Measurements from ENCODE around the gene PCDHA1.

PCDHA1 gene

DNA sequence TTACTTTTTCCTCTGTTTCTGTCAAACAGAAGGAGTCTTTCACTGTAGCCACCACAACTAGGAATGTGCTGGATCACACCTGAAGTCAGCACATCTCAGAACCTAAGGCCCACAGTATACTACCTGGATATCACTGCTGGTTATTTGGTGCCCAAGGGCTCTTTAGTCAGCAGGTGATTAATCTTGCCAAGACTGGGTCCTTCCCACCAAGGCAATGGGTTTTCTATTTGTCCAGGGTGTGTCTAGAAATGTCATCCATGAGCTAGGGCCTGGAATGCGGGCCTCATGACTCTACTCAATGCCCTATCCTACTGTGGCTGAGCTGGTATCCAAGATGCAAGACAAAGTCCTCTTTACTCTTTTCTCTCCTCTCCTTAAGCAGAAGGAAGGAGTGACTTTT is 130.4 kb downstream of the PCDHA1 start:
- in situ Hi-C loops (cut with MboI; ENCODE audit: low sequenced_read_pairs), result no loop called here

DNA sequence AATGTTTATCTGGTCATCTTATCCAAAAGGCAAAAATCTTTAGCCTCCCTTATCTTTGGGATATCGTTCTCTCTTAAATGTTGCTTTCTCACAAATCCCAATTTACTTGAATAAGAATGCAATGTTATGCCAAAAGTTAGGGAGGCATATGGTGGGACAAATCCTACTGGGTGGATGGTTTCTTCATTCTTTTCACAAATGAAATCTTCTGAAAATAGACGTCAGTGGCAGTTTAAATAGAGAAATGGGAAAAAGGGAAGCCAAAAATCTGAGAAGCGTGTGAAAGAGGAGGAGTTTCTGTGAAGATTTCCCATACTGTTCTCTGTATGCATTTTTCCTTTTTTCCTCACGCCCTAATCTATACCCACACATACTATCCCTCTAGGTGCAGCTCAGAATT is 137.7 kb downstream of the PCDHA1 start:
- in situ Hi-C loops (cut with MboI; ENCODE audit: low sequenced_read_pairs), result no loop called here

DNA sequence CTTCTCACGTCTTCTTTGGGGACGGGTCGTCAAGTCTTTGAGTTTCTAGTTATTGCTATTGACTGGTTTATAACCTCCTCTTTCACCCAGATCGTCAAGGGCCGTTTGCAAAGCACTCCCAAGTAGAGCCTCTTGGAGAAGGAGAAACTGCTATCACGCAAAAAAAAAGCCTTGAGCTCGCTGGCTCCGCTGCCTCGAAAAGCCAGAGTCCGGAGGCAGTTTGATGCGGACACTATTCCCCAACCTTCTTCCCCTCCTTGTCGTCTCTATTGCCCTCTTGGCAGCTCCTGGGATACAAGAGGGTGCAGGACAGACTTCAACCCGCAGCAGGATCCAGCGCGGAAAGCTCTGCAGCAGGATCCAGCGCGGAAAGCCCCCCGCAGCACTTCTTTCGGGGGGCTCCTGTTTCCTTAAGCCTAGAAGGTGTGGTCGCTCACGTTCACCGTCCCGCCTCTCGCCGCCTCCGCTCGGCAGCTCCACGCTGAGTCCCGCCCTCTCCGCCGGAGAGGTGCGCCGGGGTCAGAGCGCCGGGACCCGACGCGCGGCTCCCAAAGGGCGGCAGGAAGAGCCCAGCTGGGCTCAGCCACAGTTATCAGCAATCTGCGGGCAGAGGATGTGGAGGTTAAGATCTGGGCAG is 140.0 kb downstream of the PCDHA1 start, which contains the start of gene PCDHAC1:
TSS of gene PCDHAC1 (plus strand) at position 494 of the 637 bp plus-strand sequence. CDS start 594 bp downstream, outside the sequence.
- in situ Hi-C loops (cut with MboI; ENCODE audit: low sequenced_read_pairs), result no loop called here

DNA sequence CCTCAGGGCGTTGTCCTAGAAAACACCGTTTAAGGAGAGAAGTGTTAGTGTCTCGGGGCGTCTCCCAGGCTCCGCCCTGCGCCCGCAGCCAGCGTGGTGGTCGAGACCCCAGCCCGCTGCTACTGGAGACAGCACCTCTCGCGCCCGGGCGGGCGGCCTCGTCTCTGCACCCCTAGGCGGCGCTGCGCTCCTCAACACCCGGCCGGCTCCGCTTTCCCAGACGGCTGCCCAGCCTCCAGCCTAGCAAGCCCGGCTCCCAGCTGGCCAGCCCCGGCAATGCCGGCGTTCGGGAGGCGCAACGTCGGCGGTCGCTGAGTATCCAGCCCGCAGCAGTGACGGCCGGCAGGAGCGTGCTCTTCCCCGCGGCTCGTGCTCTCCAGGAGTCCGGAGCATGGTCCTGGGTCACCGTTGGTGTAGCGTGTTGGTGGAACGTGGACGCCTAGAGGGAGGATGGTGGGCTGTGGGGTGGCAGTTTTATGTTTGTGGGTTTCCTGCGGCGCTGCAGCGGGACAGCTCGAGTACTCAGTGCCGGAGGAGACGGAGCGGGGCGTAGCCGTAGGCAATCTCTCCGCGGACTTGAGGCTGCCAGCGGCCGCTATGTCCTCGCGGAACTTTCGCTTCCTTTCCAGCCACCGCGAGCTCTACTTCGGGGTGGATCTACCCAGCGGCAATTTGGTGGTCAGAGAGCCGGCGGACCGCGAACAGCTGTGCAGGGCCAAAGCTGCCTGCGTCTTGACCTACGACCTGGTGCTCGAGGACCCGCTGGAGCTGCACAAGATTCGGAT is 140.7 kb downstream of the PCDHA1 start:
- in situ Hi-C loops (cut with MboI; ENCODE audit: low sequenced_read_pairs), result no loop called here

DNA sequence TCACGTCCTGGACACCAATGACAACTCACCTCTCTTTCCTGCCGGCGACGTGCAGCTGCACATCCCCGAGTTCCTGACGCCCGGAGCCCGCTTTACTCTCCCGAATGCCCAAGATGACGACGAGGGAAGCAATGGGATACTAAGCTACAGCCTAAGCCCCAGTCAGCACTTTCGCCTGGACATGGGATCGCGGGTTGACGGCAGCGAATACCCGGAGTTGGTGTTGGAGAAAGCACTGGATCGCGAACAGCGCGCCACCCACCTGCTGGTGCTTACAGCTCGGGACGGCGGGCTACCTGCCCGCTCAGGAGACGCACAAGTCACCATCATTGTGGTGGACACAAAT is 141.3 kb downstream of the PCDHA1 start:
- in situ Hi-C loops (cut with MboI; ENCODE audit: low sequenced_read_pairs), result no loop called here

DNA sequence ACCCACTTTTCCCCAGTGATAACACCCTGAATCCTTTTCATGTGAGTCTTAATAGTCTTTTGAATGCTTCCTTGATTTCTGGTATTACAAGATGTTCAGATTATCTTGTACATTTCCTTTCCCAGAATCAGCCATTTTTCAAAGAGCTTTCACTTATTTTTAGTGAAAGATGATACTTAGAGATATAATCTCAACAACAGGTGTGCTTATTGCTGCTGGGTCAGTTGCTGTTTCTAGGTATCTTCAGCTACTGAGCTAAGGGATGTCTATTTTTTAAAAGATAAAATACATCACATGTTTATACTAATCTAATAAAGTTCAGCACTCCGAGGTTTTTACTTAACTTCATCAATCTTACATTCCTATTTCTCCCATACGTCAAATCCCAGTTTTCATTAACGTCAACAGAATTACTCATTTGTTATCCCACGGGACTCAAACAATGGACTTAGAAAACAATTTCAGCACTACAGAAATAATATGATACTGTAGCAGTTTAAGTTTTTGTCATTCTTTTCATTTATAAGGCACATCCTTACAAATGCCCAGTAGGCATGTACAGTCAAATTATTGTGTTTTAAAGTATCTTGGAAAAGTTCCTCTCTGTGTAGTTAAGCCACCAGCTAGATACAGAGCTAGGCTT is 149.1 kb downstream of the PCDHA1 start:
- in situ Hi-C loops (cut with MboI; ENCODE audit: low sequenced_read_pairs), result no loop called here

DNA sequence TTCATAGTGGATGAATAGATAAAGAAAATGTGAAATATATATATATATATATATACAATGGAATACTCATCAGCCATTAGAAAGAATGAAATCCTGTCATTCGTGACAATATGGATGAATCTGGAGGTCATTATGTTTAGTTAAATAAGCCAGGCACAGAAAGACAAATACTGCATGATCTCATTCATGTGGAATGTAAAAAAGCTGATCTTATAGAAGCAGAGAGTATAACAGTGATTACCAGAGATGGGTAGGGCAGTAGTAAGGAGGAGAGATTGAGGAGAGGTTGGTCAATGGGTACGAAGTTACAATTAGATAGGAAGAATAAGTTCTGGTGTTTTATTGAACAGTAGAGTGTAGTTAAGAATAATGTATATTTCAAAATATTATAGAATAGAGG is 160.6 kb downstream of the PCDHA1 start:
- in situ Hi-C loops (cut with MboI; ENCODE audit: low sequenced_read_pairs), result no loop called here

DNA sequence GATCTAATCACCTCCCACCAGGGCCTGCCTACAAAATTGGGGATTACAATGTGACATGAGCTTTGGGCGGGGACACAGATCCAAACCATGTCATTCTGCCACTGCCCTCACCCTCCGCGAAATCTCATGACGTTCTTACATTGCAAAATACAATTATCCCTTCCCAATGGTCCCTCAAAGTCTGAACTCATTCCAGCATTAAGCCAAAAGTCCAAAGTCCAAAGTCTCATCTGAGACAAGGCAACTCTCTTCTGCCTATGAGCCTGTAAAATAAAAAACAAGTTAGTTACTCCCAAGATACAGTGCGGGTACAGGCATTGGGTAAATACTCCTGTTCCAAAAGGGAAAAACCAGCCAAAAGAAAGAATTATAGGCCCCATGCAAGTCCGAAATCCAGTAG is 165.7 kb downstream of the PCDHA1 start:
- in situ Hi-C loops (cut with MboI; ENCODE audit: low sequenced_read_pairs), result no loop called here

DNA sequence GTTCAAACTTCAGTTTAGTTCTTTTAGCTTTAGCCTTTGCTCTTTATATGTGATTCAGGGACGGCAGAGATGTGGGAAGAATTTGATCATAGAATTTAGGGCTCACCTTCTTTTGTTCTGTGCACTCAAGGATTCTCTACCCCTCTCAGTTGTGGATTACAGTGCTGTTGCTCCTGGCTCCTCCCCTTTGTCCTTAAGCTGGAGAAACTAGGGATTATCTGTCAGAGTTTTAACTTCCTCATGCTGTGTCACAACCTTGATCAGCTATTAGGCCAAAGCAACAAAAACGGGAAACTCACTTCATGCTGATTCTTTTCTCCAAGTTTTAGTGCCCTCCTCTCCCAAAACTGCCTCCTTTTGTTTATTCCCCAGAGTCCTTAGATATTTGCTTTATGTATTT is 167.3 kb downstream of the PCDHA1 start:
- in situ Hi-C loops (cut with MboI; ENCODE audit: low sequenced_read_pairs), result no loop called here

DNA sequence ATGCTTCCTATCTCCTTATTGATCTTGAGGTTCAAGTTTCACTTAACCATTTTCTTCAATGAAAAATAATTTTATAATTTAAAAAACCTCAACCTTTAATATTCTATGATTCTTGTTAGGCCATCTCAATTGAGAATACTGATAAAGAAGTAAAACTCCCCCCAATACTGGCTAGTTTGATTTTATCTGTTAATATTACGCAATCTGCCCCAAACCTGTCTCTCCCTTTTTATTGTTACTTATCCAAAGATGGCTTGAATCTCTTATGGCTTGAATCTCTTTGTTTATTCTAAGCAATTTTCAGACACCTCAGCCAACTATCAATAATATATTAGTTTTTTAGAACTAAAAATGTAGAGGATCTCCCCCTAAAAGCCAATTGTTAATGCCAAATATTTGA is 176.2 kb downstream of the PCDHA1 start:
- in situ Hi-C loops (cut with MboI; ENCODE audit: low sequenced_read_pairs), result no loop called here

DNA sequence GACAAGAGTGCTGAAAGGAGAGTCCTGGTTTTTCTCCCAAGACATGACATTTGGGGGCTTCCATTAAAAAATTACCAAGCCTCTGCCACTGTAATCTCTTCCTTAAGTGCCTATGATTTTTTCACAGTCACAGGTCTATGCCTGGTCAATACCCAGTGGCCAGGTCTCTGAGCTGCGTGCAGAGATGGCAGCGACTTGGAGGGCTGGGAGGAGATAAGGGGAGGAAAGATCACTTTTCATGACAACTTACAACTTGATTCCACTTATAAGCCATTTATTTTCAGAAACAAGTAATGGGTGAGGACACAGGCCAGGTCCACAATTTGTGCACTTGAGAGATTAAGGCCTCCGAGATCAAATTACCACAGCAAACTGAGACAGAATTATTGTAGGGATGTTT is 178.4 kb downstream of the PCDHA1 start:
- in situ Hi-C loops (cut with MboI; ENCODE audit: low sequenced_read_pairs), result no loop called here

DNA sequence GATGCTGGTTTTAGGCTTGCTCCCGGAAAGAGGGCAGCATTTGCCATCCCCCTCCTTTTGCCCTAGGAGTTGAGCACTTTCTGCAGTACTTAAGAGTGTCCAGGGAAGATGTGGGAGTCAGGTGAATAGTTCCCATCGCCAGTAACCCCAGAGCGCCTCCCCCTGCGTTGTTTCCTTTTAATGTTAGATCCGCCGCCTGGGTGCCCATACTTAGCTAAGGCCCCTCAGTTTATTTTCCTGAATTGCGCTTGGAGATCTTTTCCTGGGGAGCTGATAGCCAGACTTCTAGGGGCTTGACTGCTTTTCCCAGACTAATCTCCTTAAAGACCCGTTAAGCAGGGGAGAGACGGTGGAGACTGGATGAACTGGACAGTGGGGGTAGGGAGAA is 180.0 kb downstream of the PCDHA1 start:
- in situ Hi-C loops (cut with MboI; ENCODE audit: low sequenced_read_pairs), result no loop called here

DNA sequence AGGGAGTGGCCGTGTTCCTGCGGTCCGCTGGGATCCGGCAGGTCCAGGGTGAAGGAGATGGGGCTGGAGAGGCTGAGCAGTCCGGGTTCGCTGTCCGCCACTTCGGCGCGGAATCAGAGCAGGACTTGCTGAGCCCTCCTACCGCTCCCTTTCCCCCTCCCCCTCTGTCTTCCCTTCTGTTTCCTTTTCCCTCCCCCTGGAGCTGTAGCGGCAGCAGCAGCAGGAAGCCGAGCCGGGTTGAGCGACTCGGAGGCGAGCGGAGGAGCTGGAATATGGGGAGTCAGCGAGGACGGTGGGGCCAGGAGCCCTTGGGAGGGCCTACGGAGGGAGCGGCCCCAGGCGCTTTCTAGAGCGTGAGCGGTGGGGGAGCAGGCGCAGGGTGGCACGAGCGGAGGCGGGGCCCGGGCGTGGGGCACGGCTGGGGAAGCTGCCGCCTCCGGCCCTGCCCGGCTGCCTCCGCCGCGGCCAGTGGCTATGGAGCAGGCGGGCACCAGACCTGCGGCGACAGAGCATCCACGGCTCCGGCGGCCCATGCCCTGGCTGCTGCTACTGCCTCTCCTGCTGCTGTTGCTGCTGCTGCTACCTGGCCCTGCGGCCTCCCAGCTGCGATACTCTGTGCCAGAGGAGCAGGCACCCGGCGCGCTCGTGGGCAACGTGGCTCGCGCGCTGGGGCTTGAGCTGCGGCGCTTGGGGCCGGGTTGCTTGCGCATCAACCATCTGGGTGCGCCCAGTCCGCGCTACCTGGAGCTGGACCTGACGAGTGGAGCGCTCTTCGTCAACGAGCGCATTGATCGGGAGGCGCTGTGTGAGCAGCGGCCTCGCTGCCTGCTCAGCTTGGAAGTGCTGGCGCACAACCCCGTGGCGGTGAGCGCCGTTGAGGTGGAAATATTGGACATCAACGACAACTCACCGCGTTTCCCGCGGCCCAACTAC is 180.6 kb downstream of the PCDHA1 start, which contains the start of gene PCDHAC2:
TSS of gene PCDHAC2 (plus strand) at position 184 of the 933 bp plus-strand sequence. CDS start at position 475, 291 bp downstream.
- in situ Hi-C loops (cut with MboI; ENCODE audit: low sequenced_read_pairs), result no loop called here

DNA sequence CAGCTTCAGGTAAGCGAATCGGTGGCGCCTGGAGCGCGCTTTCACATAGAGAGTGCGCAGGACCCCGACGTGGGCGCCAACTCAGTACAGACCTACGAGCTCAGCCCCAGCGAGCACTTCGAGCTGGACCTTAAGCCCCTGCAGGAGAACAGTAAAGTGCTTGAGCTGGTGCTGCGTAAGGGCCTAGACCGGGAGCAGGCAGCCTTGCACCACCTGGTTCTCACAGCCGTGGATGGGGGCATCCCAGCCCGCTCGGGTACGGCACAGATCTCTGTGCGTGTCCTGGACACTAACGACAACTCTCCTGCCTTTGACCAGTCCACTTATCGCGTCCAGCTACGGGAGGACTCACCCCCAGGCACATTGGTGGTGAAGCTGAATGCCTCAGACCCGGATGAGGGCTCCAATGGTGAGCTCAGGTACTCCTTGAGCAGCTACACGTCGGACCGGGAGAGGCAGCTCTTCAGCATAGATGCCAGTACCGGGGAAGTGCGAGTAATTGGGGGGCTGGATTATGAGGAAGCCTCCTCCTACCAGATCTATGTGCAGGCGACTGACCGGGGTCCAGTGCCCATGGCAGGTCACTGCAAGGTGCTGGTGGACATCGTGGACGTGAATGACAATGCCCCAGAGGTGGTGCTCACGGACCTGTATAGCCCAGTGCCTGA is 181.4 kb downstream of the PCDHA1 start:
- in situ Hi-C loops (cut with MboI; ENCODE audit: low sequenced_read_pairs), result no loop called here

DNA sequence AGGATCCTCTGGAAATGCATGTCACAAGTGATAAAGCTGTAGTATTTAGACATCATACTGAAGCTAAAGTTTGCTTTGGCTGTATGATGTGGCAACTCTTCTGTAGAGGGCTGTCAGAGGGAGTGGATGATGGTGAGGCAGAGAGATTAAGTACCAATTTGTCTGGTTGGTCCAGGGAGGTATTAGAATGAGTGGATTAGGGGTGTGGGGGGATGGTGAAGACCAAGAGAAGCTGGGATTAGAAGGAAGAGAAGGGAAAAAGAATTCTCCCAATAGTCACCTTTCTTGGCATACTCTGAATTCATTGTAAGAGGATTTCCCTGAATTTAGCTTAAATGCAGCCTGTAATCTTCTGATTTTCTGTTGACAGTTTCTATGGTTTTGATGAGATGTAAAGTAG is 183.9 kb downstream of the PCDHA1 start:
- in situ Hi-C loops (cut with MboI; ENCODE audit: low sequenced_read_pairs), result no loop called here

DNA sequence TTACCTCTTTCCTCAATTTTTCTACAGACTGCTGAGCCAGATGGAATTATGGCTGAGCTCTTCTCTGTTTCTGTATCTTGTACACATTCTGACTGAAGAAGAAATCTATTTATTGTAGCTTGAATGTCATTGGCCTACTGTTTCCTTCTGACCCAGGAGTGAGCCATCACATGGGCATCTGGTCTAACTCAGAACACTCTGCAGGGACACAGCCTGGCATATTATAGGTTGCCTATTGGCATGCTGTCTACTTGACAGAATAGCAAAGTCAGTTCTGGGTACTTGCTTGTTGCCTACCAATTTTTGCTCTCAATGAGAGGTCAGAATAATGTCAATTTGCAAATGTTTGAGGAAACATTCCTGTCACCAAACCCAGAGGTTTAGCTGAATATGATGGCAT is 187.6 kb downstream of the PCDHA1 start:
- in situ Hi-C loops (cut with MboI; ENCODE audit: low sequenced_read_pairs), result no loop called here

DNA sequence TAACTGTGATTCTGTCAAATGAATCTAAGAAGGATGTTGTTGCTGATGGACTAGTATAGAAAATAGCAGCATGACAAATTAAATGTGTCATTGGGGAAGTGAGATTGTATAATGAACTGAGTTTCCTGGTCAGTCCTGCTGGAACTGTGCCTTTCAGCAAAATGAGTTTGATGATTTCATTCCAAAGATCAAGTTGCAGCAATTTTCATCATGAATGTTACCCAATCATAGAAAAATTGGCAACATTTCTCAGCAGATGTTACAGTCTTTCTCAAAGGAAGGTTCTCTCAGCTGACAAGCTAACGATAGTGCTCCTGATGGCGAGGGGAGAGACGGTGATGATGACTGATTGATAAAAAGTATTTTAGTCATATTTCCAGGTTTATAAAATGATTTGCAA is 191.1 kb downstream of the PCDHA1 start:
- in situ Hi-C loops (cut with MboI; ENCODE audit: low sequenced_read_pairs), result no loop called here

DNA sequence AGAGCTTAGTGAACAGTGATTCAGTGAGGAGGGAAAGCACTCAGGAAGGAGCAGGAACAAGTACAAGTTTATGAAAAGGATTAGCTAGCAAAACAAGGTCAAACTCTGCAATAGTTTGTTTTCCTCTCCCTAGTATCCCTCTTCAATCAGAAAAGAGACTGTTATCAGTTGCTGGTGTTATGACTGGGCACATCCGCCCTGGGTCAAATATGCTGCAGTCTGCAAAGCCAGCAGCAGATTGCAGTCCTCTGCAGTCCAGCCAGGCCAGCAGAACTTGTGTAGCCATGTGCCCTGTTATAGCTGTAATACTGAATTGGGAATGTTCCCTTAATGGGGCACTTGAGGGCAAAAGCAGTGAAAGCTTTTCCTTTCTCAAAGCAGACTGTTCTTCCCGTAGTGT is 192.3 kb downstream of the PCDHA1 start:
- in situ Hi-C loops (cut with MboI; ENCODE audit: low sequenced_read_pairs), result no loop called here

DNA sequence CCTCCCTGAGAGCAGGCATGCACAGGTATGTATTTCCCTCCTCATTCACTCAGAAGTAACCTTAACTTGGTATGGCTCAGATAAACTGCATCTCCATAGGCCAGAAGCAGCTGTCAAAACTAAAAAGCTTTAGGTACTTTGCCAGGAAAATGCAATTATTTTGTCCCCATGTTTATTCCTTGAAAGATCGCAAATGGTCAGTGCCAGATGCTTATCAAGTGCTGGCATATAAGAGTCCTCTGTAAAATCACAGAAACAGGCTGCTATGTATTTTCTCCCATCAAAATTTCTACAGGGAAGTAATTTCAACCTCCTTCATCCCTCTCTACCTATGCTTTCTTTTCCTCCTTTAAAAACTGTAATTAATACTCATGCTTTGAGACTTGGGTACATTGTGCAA is 193.0 kb downstream of the PCDHA1 start:
- in situ Hi-C loops (cut with MboI; ENCODE audit: low sequenced_read_pairs), result no loop called here

DNA sequence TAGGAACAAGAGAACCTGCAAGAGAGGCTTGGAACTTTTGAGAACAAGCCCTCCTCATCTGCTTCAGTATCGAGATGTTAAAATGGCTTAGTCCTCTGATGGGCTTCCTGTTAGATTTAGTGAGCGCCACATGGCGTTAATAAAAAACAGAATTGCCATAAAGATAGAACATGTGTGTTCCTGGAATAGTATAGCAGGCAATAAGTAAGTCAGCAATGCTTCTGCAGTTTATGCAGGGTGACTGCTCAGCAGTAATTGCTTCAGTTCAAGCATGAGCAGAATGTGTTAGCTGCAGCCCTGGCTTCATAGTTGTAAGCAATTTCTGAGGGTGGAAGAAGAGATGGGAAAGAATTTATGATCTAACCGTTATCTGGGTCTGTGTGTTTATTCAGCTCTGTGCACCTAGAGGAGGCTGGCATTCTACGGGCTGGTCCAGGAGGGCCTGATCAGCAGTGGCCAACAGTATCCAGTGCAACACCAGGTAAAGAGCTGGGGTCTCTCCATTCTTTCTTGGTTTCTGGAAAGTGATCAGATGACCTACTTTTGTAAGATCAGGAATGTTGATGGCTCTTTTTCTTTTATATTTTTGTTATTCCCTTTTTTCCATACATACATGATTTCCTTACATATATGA is 196.3 kb downstream of the PCDHA1 start:
- in situ Hi-C loops (cut with MboI; ENCODE audit: low sequenced_read_pairs), result no loop called here
